Stimulated activated CD4-positive, alpha-beta T cell treated with anti-CD3 and anti-CD28 coated beads, Interleukin-15, amount 100 ng/mL, for 24 hours (primary cell): ENCODE data around the gene PPP6R3.
"Not testable (repeated sequence)": the region's sequence is repeated elsewhere in the genome, so short reads cannot be mapped to it uniquely, and the experiment has no call there.

Experiments used
- DNase-seq: peaks from one replicate; pipeline ENCODE4 v3.0.0-alpha.2; 2020

The PPP6R3 gene

GRCh38 chr11:68460741-68461574 lies at the start of gene PPP6R3:
Gene PPP6R3 (plus strand): TSS chr11:68460752. CDS start chr11:68537665, 76,913 bp downstream.
- DNase-seq: no peak

- DNase-seq: no peak
Observed at GRCh38 chr11:68411501-68411991, 49.0 kb upstream of the PPP6R3 start.

GRCh38 chr11:68412593-68413475 lies 47.7 kb upstream of the PPP6R3 start:
- DNase-seq: peak; percentile 41

GRCh38 chr11:68413591-68413999 lies 47.0 kb upstream of the PPP6R3 start:
- no peak for DNase-seq

- DNase-seq: no peak
Observed at GRCh38 chr11:68414496-68415221, 45.9 kb upstream of the PPP6R3 start.

GRCh38 chr11:68416070-68416578 lies 44.4 kb upstream of the PPP6R3 start:
- no peak for DNase-seq

- DNase-seq: no peak
Observed at GRCh38 chr11:68418648-68419047, 41.9 kb upstream of the PPP6R3 start.

GRCh38 chr11:68420171-68420570 lies 40.4 kb upstream of the PPP6R3 start:
- no peak for DNase-seq

- no peak for DNase-seq
Observed at GRCh38 chr11:68423481-68423880, 37.1 kb upstream of the PPP6R3 start.

- DNase-seq: no peak
Observed at GRCh38 chr11:68424101-68424632, 36.4 kb upstream of the PPP6R3 start.

GRCh38 chr11:68424981-68425865 lies 35.3 kb upstream of the PPP6R3 start:
- DNase-seq: no peak

GRCh38 chr11:68425866-68426380 lies 34.6 kb upstream of the PPP6R3 start:
- no peak for DNase-seq

- no peak for DNase-seq
Observed at GRCh38 chr11:68429661-68430060, 30.9 kb upstream of the PPP6R3 start.

- no peak for DNase-seq
Observed at GRCh38 chr11:68430384-68430783, 30.2 kb upstream of the PPP6R3 start.

GRCh38 chr11:68430801-68431200 lies 29.8 kb upstream of the PPP6R3 start:
- no peak for DNase-seq

GRCh38 chr11:68431984-68432645 lies 28.4 kb upstream of the PPP6R3 start:
- no peak for DNase-seq

- no peak for DNase-seq
Observed at GRCh38 chr11:68432874-68433273, 27.7 kb upstream of the PPP6R3 start.

GRCh38 chr11:68433541-68433940 lies 27.0 kb upstream of the PPP6R3 start:
- no peak for DNase-seq

- not testable (repeated sequence) for DNase-seq
Observed at GRCh38 chr11:68434159-68434558, 26.4 kb upstream of the PPP6R3 start.

GRCh38 chr11:68436162-68436888 lies 24.2 kb upstream of the PPP6R3 start:
- no peak for DNase-seq
